Measurements from ENCODE around the gene CAMK1D. TPM values are rescaled to one million over a fixed set of nuclear protein-coding genes. Genes with fewer than 3 reads are reported as not detected.

Gene CAMK1D
- total RNA-seq (2022; extraction: Qiagen RNA extraction; ENCODE audit: low read depth), result 6.1 to 8.8 TPM (median 7.6 TPM) in 5 replicates

DNA sequence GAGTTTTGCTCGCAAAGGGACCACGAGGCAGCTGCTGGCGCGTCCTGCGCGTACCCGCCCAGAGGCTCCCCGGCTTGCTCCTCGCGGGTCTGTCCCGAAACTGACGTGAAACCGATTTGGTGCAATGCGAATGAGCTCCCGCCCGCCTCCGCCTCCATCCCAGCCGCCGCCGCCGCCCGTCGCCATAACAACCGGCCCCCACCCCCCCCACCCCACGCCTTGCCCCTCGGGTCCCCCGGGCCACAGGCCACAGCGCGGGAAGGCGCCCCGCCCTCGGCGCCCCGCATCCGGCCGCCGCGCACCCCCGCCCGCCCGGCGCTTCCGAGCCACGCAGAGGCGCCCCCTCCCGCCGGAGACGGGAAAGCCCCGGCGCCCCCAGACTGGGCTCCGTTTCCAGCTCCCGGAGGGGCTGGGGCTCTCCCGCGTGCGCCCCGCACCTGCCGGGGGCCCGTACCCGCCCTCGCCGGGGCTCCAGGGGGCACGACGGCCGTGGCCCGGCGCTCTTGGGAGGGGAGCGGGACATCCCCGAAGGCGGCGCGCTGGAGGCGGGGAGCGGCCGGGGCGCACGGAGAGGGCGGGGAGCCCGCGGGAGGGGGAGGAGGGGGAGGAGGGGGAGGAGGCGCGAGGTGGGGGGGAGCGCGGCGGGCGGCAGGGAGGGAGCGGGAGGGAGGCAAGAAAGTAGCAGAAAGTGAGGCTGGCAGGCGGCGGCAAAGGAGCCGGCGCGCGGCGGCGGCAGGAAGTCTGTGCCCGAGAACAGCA, at the start of gene CAMK1D:
Gene CAMK1D (plus strand): TSS at position 678 of the 759 bp plus-strand sequence.

Other genes starting within 250 kb of the CAMK1D start
- gene SEC61A2, start 219.9 kb upstream of the CAMK1D start, total RNA-seq (2022; extraction: Qiagen RNA extraction; ENCODE audit: low read depth), result 8.1 to 16.6 TPM (median 12.1 TPM) in 5 replicates
- gene NUDT5, start 153.7 kb upstream of the CAMK1D start, total RNA-seq (2022; extraction: Qiagen RNA extraction; ENCODE audit: low read depth), result 123 to 183 TPM (median 152 TPM) in 5 replicates
- gene CDC123, start 153.4 kb upstream of the CAMK1D start, total RNA-seq (2022; extraction: Qiagen RNA extraction; ENCODE audit: low read depth), result 123 to 195 TPM (median 136 TPM) in 5 replicates

Data from A549 treated with RU486 at 1 μM for 4 hours (cell line).